Measurements from ENCODE around the gene RFT1.

The RFT1 gene

DNA sequence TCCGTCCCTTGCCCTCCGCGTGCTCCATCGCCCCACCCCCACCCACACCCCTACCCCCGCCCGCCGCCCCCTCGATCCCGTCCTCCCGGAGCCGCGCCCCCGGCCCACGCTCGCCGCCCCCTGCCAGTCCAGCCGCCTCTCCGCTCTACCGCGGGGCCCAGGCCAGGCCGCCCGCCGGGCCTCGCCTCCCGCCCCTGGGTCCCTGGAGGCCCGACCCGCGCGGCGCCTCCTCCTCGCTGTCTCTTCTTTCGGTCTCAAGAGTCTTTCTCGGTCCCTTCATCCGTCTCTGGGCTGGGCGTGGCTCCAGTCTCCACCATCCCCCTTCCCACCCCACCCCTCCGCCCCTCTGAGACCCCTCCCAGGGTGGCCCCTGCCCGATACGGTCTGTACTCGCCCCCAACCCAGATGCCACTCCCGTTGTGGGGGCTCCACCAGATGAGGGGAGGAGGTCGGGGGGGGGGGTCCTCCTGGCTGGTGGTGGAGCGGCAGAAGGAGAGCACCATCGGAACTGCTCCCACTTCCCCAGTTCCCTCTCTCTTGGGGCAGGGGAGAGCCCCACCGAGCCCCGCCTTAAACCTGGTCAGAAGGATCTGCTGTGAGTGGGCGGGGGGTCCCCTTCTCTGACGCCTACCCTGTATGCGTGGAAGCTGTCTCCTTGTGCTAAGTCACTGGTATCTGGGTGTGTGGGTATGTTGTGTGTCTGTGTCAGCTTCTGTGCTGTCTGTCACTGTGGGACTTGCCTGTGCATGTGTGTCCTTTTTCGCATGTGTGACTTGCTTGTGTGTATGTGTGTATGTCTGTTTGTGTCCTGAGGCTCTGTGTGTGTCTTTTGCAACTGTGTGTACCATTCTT, 31.8 kb upstream of the RFT1 start (continued):
- TF ChIP-seq, protein P1, sequence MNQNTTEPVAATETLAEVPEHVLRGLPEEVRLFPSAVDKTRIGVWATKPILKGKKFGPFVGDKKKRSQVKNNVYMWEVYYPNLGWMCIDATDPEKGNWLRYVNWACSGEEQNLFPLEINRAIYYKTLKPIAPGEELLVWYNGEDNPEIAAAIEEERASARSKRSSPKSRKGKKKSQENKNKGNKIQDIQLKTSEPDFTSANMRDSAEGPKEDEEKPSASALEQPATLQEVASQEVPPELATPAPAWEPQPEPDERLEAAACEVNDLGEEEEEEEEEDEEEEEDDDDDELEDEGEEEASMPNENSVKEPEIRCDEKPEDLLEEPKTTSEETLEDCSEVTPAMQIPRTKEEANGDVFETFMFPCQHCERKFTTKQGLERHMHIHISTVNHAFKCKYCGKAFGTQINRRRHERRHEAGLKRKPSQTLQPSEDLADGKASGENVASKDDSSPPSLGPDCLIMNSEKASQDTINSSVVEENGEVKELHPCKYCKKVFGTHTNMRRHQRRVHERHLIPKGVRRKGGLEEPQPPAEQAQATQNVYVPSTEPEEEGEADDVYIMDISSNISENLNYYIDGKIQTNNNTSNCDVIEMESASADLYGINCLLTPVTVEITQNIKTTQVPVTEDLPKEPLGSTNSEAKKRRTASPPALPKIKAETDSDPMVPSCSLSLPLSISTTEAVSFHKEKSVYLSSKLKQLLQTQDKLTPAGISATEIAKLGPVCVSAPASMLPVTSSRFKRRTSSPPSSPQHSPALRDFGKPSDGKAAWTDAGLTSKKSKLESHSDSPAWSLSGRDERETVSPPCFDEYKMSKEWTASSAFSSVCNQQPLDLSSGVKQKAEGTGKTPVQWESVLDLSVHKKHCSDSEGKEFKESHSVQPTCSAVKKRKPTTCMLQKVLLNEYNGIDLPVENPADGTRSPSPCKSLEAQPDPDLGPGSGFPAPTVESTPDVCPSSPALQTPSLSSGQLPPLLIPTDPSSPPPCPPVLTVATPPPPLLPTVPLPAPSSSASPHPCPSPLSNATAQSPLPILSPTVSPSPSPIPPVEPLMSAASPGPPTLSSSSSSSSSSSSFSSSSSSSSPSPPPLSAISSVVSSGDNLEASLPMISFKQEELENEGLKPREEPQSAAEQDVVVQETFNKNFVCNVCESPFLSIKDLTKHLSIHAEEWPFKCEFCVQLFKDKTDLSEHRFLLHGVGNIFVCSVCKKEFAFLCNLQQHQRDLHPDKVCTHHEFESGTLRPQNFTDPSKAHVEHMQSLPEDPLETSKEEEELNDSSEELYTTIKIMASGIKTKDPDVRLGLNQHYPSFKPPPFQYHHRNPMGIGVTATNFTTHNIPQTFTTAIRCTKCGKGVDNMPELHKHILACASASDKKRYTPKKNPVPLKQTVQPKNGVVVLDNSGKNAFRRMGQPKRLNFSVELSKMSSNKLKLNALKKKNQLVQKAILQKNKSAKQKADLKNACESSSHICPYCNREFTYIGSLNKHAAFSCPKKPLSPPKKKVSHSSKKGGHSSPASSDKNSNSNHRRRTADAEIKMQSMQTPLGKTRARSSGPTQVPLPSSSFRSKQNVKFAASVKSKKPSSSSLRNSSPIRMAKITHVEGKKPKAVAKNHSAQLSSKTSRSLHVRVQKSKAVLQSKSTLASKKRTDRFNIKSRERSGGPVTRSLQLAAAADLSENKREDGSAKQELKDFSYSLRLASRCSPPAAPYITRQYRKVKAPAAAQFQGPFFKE (tag by site-specific recombination; IDR thresholded peaks at IDR 0.05; ENCODE audit: borderline replicate concordance), result no peak
- no peak for TF ChIP-seq MEIS1 (CRISPR knock-in tag; IDR thresholded peaks at IDR 0.05; ENCODE audit: borderline replicate concordance)
- TF ChIP-seq ZNF23 (tag by site-specific recombination; IDR thresholded peaks at IDR 0.05; ENCODE audit: borderline replicate concordance), result no peak
- peak; percentile 23; the same call in 1 of the 2 replicates for TF ChIP-seq KLF8 (tag by site-specific recombination; IDR thresholded peaks at IDR 0.05)
- TF ChIP-seq ZBTB1 (tag by site-specific recombination; IDR thresholded peaks at IDR 0.05), result no peak

DNA sequence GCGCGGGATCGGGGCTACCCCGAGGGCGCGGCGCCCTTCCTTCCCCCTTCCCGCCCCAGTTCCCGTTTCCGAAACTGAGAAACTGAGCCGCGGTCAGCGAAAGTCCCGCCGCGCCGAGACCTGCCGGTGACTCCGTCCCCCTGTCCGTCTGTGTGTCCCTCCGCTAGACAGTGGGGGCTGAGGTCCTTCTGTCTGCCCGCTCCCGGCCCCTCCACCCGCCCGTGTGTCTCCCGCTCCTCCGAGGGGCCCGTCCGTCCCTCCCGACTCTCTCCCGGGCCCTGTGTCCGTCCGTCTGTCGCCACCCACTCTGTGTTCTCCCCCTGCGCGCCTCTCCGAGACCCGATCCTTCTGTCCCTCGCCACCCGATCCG, 31.2 kb upstream of the RFT1 start:
- peaks cover 0 to 13% of the 10 kb centered on the region in 2 experiments; a peak in 1 of 3 replicates for H3K36me3 ChIP-seq (ENCODE audit: control insufficient read depth in 2 of 2, insufficient read depth in 1 of 2, low read length in 2 of 2)
- ChIA-PET CTCF (interaction anchor here (0.6 kb wide), 1 partner anchor 47 kb away, joined by 3 read pairs; no protein-coding TSS in a partner anchor), POLR2A (interaction anchor here (1.3 to 1.4 kb wide), 2 partner anchors 10 to 30 kb away, joined by 4 to 5 read pairs; no protein-coding TSS in a partner anchor)
- H3K4me1 ChIP-seq (ENCODE audit: control insufficient read depth, insufficient read depth, low read length), result no peaks in the 10 kb centered on the region
- H3K9me3 ChIP-seq (ENCODE audit: control insufficient read depth, insufficient read depth, low read depth, low read length), result no peaks in the 10 kb centered on the region
- peak overlapping the region; percentile 56; the same call in 1 of the 2 replicates for H3K27ac ChIP-seq (ENCODE audit: extremely low read depth, low read depth, low read length)
- peak overlapping the region; percentile 82 for H3K4me3 ChIP-seq (ENCODE audit: low read depth, low read length)
- TF ChIP-seq GLIS2 (tag by site-specific recombination; IDR thresholded peaks at IDR 0.05) (peak; percentile 7; the same call in 1 of the 2 replicates), ZSCAN16 (tag by site-specific recombination; IDR thresholded peaks at IDR 0.05) (no peak), ZNF48 (tag by site-specific recombination; IDR thresholded peaks at IDR 0.05) (no peak), KLF1 (tag by site-specific recombination; IDR thresholded peaks at IDR 0.05) (no peak), ZNF169 (tag by site-specific recombination; IDR thresholded peaks at IDR 0.05) (no peak), HOXC10 (CRISPR knock-in tag; IDR thresholded peaks at IDR 0.05) (no peak), ZNF366 (tag by site-specific recombination; conservative IDR thresholded peaks at IDR 0.05) (no peak), ZNF837 (tag by site-specific recombination; IDR thresholded peaks at IDR 0.05) (no peak), ZNF2 (tag by site-specific recombination; IDR thresholded peaks at IDR 0.05) (no peak), YY2 (tag by site-specific recombination; IDR thresholded peaks at IDR 0.05) (0 out of 2 replicates have a peak, but pooled peaks have one; percentile 20), ZNF501 (tag by site-specific recombination; IDR thresholded peaks at IDR 0.05) (no peak), ZNF677 (tag by site-specific recombination; IDR thresholded peaks at IDR 0.05) (no peak), YY1 (tag by site-specific recombination; IDR thresholded peaks at IDR 0.05) (no peak), ZNF549 (tag by site-specific recombination; IDR thresholded peaks at IDR 0.05) (no peak), ZNF664 (tag by site-specific recombination; IDR thresholded peaks at IDR 0.05) (no peak), ZNF623 (tag by site-specific recombination; IDR thresholded peaks at IDR 0.05) (no peak), ZSCAN30 (tag by site-specific recombination; IDR thresholded peaks at IDR 0.05) (no peak)
- TF ChIP-seq, protein P2, sequence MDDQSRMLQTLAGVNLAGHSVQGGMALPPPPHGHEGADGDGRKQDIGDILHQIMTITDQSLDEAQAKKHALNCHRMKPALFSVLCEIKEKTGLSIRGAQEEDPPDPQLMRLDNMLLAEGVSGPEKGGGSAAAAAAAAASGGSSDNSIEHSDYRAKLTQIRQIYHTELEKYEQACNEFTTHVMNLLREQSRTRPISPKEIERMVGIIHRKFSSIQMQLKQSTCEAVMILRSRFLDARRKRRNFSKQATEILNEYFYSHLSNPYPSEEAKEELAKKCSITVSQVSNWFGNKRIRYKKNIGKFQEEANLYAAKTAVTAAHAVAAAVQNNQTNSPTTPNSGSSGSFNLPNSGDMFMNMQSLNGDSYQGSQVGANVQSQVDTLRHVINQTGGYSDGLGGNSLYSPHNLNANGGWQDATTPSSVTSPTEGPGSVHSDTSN (CRISPR knock-in tag; IDR thresholded peaks at IDR 0.05), result no peak
- TF ChIP-seq, protein P3, sequence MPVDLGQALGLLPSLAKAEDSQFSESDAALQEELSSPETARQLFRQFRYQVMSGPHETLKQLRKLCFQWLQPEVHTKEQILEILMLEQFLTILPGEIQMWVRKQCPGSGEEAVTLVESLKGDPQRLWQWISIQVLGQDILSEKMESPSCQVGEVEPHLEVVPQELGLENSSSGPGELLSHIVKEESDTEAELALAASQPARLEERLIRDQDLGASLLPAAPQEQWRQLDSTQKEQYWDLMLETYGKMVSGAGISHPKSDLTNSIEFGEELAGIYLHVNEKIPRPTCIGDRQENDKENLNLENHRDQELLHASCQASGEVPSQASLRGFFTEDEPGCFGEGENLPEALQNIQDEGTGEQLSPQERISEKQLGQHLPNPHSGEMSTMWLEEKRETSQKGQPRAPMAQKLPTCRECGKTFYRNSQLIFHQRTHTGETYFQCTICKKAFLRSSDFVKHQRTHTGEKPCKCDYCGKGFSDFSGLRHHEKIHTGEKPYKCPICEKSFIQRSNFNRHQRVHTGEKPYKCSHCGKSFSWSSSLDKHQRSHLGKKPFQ (tag by site-specific recombination; IDR thresholded peaks at IDR 0.05), result no peak
- TF ChIP-seq, protein P4, sequence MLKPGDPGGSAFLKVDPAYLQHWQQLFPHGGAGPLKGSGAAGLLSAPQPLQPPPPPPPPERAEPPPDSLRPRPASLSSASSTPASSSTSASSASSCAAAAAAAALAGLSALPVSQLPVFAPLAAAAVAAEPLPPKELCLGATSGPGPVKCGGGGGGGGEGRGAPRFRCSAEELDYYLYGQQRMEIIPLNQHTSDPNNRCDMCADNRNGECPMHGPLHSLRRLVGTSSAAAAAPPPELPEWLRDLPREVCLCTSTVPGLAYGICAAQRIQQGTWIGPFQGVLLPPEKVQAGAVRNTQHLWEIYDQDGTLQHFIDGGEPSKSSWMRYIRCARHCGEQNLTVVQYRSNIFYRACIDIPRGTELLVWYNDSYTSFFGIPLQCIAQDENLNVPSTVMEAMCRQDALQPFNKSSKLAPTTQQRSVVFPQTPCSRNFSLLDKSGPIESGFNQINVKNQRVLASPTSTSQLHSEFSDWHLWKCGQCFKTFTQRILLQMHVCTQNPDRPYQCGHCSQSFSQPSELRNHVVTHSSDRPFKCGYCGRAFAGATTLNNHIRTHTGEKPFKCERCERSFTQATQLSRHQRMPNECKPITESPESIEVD (tag by site-specific recombination; IDR thresholded peaks at IDR 0.05), result no peak
